Measurements from ENCODE around the gene TMEM14C.

The TMEM14C gene

DNA sequence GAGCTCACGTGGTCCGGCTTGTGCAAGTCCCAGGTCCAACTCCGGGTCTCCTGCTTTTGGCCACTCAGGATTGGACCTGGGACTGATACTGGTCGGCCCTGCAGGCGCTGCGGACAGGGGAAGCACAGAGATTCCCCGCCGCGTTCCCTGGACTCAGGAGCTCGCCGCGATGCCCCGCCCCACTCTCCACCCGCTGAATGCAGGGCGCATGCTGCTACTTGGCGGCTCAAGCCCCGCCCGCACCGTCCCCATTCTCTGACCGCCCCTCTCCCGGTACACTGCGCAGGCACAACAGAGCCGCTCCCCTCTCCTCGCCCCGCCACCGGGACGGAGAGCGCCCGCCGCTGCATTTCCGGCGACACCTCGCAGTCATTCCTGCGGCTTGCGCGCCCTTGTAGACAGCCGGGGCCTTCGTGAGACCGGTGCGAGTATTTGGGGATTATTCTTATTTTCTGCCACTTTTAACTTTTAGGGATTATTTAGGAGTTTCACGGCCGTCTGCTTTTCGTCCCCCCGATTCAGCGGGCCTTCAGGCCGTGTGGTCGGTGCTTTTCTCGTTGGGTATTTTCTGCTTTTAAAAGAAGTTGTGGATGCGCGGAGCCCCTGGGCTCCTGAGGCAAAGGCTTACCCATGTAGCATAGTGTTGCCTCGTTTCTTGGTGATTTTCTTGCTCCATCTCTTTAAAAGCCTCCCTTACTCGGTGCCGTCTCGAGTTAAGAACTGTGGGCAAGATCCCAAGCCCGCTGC is at the start of gene TMEM14C:
TSS of gene TMEM14C (plus strand) at position 251 of the 747 bp plus-strand sequence. CDS start 1,544 bp downstream, outside the sequence.
- DNase-seq (ENCODE audit: low read depth in 2 of 3, low spot score in 1 of 3), result peak; percentile 82 to 91 (median 91)

DNA sequence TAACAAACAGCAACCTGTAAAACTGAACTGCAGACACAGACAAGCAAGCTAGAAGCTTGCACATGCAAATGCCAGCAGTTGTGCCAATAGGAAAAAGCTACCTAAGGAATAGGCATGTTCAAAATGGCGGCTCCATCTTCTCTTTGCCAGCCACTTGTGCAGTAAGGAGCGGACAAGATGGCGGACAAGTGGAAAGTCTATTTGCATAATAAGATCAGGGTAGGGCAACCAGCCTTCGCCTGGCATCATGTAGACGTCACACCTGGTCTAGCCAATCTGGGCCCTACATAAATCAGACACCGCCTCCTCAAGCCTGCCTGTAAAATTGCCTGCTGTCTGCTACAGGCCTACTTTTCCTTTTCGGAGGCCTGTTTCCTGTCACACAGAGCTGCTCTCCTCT is 46.5 kb upstream of the TMEM14C start:
- no peak for DNase-seq (ENCODE audit: low read depth in 2 of 3, low spot score in 1 of 3)

DNA sequence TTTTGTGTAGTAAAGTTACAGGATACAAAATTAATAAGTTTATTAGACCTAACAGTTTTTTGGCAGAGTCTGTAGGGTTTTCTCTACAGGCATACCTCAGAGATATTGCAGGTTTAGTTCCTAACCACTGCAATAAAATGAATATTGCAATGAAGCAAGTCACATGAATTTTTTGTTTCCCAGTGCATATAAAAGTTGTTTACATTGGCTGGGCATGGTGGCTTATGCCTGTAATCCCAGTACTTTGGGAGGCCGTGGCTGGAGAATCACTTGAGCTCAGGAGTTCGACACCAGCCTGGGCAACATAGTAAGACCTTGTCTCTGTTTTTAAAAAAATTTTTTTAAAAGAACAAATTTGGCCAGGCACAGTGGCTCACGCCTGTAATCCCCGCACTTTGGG is 44.4 kb upstream of the TMEM14C start:
- no peak for DNase-seq (ENCODE audit: low read depth in 2 of 3, low spot score in 1 of 3)

DNA sequence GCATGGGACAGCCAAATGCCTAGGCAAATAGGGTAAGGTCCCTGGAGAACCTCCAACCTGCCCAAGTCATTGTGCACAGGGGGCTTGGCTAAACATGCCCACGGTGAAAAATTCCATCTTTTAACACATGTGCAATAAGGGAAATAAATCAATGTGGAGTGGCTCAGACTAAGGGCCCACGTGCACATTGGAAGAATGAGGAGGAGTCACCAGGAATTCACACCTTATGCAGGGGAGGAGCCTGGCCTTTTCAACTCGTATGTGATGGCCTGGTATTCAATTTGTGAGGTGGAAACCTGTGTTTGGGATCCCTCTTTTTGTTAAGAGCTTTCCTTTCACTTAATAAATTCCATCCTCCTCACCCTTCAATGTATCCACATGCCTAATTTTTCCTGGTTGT is 41.1 kb upstream of the TMEM14C start:
- no peak for DNase-seq (ENCODE audit: low read depth in 2 of 3, low spot score in 1 of 3)

DNA sequence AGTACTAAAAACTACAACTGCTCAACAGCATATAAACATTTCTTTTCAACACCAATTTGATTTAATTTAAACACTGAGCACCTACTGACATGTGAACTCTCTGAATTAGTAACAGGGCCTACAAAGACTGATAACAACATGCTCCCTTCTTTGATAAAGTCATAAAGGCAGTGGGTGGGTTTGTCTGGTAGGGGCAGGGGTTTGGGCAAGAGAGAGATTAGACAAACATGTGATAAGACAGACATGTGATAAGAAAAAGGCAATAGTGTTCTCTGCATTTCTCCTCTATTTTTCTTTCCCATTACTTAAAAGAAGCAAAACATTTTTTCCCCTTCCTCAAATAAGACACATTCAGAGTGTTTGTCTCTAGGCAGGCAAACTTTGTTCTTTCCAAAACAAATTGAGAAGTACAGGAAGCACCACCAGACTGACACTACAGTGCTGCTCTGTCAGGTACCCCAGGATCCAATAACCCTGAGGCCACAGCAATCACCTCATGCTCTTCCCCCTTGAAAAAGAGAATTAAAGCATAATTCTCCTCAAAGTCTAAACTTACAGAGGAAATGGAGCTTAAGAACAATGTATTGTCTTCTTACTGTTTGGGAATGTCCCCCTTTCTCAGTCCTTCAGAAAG is 40.4 kb upstream of the TMEM14C start:
- DNase-seq (ENCODE audit: low read depth in 2 of 3, low spot score in 1 of 3), result no peak

DNA sequence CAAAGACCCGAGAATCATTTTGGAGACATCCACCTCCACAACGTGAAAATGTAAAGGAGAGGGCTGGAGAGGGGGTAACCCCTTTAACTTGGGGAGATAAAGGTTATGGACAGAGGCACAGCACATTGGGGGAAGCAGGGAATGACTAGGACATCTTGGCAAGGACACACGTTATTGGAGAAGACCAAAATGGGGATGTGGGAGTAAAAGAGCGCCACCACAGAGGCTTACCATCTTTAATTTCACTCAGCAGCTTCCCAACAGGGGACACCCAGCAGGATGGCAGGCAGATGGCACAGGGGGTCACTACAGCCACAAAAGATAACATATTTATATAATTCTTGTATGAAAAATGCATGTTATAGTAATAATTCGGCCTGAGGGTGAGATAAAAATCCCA is 38.3 kb upstream of the TMEM14C start:
- no peak for DNase-seq (ENCODE audit: low read depth in 2 of 3, low spot score in 1 of 3)

DNA sequence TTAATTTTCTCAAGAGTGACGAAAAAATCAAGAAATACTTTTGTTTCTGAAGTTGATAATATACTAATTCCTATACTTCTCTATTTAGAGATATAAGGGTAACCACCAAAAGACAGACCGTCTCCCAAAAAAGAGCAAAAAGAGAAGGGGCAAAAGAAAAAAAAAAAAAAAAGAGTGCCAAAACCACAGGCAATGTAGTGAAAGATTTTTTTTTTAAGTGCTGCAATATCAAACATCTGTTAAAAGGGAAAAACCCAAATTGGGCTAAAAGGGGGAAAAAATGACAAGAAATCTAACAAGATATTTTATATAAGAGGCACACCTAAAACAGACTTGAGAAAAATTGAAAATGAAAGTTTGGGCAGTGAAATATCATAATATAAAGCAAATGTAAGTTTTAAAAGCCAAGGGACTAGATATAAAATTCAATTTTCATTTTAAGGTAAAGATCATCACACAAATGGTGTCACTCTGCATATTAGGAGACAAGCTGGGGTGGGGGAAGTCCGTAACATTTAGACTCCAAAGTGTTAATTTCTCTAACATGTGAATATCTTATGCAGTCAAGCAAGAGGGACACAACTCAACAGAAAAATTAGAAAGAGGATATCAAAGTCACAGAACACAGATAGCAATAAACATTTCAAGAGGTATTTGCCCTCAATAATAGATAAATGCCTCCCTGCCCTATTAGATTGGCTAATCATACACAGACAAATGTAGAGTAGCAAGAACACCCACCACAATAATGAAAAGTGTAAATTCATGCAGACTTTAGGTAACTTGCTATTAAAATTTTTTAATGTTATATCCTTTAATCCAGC is 37.6 kb upstream of the TMEM14C start:
- no peak for DNase-seq (ENCODE audit: low read depth in 2 of 3, low spot score in 1 of 3)

DNA sequence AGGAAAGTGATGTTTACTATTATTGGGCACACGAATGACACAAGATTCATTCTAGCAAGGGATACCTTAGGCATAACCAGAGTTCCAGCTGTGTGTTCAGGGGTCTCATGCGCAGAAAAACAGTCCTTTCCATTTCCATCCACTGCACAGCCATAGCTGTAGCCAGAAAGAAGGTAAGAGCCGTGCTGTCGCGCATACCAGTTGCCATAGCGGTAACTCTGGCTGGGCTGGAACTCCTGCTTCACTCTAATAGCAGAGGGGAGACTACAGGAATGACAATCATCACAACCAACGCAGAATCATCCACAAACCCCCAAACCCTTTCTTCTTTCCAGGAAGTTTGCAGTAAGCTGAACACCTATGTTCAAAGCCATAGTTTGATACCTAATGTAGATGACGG is 36.0 kb upstream of the TMEM14C start:
- no peak for DNase-seq (ENCODE audit: low read depth in 2 of 3, low spot score in 1 of 3)

DNA sequence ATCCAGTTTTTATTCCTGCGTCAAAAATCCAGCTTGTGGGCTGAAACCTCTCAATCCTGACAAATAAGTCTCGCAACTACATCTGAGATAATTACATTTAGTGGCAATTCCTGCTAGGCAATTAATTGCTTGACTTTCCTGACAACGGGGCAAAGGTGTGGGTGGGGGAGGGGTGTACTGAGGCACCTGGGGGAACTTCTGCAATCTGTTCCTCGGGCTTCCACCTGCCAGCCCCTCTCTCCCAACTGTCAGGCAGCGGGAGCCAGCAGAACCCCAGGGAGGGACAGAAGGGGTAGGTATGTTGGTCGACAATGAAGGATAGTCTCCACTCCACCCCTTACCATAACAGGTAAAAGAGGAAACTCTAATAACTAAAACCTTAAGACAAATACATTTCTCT is 35.3 kb upstream of the TMEM14C start:
- DNase-seq (ENCODE audit: low read depth in 2 of 3, low spot score in 1 of 3), result no peak

DNA sequence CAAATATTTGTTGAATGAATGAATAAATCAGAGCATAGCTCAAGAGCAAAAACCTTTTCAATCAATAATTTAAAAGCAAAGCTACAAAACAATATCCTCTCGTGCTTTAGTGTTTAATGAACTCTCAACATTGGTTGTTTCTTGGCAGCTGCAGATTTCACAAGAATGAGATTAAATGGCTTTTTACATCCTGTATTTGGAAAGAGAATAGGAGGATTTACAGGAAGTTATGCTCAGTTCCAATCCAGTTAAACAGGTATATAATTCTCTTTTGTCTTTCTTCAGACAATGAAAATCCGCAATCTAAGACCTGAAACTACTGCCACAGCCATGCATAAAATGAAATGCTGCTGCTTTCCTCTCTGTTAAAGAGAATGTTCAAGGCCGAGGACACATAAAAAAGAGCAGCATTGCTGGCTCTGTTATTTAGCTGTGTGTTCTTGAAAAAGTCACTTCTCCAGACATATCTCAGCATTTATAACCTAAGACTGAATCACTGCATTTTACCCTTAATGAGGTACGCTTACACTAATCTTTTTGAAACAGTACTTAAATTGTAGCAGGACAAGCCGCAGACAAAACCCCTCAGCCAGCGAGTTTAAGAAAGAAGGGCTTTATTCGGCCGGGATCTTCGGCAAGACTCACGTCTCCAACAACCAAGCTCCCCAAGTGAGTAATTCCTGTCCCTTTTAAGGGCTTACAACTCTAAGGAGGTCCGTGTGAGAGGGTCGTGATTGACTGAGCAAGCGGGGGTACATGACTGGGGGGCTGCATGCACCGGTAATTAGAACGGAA is 32.0 kb upstream of the TMEM14C start:
- DNase-seq (ENCODE audit: low read depth in 2 of 3, low spot score in 1 of 3), result no peak

DNA sequence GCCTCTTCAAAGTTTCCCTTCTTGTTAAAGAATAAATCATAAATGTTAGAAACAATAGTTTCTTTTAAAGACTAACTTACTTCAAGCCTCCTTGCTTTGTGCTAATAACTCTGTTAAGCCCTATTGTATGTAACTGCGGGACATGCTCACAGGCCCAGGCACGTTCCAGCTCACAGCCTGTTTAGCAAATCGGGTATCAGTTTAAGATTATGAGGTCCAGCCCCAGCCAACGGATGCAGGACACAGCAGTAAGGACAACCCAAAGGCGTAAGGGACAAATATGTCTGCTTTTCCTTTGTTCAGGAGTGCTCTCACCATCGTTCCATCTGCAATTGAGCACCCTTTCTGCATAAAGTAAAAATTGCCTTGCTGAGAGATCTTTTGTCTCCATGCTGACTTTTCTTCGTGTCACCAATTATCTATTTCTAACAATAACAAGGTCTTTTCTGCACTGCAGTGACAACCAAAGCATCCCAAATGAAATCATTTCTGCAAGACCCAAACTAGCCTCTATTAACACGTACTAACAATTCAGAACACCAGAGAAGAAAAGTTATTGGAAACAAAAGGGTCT is 29.8 kb upstream of the TMEM14C start:
- no peak for DNase-seq (ENCODE audit: low read depth in 2 of 3, low spot score in 1 of 3)

DNA sequence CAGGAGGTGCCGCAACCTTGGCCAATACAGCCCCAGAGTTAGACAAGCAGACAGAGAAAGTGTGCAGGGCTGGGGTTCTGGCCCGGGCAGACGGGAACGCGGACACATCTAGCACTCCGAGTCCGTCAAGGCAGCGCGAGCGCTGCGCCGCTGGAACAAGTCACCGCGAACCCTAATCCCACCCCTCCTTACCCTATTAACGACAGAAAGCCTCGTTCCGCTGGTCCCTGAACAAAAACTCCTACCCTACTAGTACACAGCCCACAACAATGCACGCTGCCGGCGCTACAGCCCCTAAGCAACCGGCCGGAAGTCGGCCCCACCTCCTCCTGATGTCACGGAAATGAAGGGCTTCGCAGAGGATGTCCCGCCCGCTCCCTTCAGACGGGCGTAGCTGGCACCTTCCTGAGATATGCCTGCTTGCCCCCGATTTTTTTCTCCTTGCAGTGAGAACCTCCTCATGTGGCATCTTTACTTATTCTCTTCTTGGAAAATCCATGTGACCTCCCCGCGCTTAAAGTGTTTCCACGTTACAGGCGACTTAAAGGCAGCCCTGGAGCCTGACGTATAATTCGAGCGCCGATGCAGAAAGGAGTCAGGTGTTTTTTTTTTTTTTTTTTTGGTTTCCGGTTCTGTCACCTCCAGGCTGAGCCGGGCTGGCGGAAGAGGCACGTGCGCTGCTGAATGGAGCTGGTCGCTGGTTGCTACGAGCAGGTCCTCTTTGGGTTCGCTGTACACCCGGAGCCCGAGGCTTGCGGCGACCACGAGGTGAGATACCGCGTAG is 28.4 kb upstream of the TMEM14C start, which contains the start of the genes C6orf52 and PAK1IP1:
TSS of gene C6orf52 (minus strand) at position 315 of the 784 bp plus-strand sequence. CDS start 7,066 bp downstream, outside the sequence.
TSS of gene PAK1IP1 (plus strand) at position 671 of the 784 bp plus-strand sequence. CDS start at position 685, 14 bp downstream.
- peak; percentile 86 to 92 (median 86) for DNase-seq (ENCODE audit: low read depth in 2 of 3, low spot score in 1 of 3)

DNA sequence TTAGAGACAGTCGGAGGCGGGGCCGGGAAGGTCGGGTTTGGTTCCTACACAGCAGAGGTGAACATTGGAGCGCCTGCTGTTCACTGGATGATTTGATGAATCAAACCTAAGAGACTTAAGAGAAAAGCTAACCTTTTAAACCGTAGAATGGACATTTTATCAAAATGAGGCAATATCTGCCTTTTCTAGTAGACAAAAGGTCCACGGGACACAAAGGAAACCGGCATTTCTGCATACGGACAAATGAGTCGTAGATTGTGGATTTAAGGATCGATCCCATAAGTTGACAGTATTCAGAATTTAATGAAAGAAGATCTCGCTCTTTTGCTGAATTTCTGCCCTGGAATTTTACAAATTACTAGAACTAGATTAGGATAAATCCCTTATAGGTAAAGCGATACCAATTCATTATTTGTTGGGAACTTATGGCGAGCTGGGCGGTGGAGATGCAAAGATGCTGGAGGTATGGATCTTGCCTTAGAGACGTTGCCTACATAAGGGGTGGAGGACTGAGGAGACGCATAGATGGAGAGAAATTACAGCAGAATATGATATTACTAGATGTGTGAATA is 27.7 kb upstream of the TMEM14C start:
- no peak for DNase-seq (ENCODE audit: low read depth in 2 of 3, low spot score in 1 of 3)

DNA sequence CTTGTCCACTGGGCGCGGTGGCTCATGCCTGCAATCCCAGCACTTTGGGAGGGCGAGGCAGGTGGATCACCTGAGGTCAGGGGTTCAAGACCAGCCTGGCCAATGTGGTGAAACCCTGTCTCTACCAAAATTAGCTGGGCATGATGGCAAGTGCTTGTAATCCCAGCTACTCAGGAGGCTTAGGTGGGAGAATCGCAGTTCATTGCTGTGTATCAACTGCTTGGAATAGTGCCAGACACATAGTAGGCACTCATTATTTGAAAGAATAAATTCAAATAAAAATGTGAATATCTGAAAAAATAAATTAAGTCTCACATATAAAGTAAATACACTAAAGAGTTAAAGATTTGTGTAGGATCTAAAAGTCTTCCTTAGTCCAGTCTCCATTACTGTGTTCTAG is 26.2 kb upstream of the TMEM14C start:
- DNase-seq (ENCODE audit: low read depth in 2 of 3, low spot score in 1 of 3), result no peak

DNA sequence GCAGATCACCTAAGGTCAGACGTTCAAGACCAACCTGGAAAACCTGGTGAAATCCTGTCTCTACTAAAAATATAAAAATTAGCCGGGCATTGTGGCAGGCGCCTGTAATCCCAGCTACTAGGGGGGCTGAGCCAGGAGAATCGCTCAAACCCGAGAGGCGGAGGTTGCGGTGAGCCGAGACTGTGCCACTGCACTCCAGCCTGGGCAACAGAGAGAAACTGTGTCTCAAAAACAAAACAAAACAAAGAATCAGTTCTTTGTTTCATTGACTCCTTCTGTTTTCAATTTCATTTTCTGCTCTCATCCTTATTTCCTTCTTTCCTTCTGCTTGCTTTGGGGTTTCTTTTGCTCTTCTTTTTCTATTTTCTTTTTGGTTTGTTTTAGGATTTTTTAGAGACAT is 8.9 kb upstream of the TMEM14C start:
- DNase-seq (ENCODE audit: low read depth in 2 of 3, low spot score in 1 of 3), result no peak

DNA sequence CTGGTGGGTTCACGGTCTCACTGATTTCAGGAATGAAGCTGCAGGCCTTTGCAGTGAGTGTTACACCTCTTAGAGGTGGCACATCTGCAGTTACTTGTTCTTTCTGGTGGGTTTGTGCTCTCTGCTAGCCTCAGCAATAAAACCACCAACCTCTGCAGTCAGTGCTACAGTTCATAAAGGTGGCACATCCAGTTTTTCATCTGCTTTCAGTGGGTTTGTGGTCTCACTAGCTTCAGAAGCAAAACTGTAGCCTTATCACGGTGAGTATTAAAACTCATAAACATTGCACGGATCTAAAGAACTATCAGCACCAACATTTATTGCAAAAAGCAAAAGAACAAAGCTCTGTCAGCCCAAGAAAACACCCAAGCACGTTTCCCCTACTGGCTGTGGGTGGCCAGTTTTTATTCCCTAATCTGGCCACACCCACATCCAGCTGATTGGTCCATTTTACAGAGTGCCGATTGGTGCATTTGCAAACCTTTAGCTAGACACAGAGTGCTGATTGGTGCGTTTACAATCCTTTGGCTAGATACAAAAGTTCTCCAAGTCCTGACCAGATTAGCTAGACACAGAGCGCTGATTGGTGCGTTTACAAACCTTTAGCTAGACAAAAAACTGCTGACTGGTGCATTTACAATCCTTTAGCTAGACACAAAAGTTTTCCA is 3.4 kb upstream of the TMEM14C start:
- DNase-seq (ENCODE audit: low read depth in 2 of 3, low spot score in 1 of 3), result peak in 1 of 3 donors; percentile 61

DNA sequence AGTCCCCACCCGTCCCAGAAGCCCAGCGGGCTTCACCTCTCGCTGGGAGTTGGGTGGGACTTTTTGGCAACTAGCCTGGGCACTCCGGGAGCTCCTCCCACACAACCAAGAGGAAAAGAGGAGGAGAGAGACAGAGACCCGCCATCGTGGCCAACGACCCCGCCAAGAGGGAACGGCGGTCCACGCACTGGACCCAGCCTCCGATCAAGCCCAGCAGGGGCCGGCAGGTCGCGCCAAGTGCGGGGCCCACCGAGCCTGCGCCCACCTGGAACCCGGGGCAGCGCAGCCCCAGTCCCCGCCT is 3.0 kb upstream of the TMEM14C start:
- no peak for DNase-seq (ENCODE audit: low read depth in 2 of 3, low spot score in 1 of 3)

DNA sequence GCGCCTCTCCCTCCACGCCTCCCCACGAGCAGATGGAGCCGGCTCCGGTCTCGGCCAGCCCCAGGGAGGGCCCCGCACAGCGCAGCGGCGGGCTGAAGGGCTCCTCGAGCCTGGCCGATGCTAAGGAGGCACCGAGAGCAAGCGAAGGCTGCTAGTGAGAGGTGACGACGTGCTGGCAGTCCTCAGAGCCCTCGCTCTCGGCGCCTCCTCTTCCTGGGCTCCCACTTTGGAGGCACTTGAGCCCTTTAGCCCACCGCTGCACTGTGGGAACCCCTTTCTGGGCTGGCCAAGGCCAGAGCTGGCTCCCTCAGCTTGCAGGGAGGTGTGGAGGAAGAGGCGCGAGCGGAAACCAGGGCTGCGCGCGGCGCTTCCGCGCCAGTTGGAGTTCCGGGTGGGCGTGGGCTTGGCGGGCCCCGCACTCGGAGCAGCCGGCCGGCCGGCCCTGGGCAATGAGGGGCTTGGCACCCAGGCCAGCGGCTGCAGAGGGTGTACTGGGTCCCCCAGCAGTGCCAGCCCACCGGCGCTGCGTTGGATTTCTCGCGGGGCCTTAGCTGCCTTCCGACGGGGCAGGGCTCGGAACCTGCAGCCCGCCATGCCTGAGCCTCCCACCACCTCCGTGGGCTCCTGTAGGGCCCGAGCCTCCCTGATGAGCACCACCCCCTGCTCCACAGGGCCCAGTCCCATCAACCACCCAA is 2.5 kb upstream of the TMEM14C start:
- DNase-seq (ENCODE audit: low read depth in 2 of 3, low spot score in 1 of 3), result peak in 2 of 3 donors; percentile 18 to 35

Data from stimulated activated CD4-positive, alpha-beta T cell treated with anti-CD3 and anti-CD28 coated beads, Interleukin-12 subunit alpha, Interleukin-12 subunit beta, amount 100 ng/mL, for 48 hours (primary cell).